HG03460 (cell line): Measurements from ENCODE around the gene LSAMP.

Experiments
- ATAC-seq: cut with Tn5 transposase; IDR thresholded peaks from one replicate; pipeline ENCODE4 v1.9.1; 2021; ENCODE audit not compliant: unreplicated experiment

LSAMP gene

GRCh38 chr3:116432795-116433194 is 12.5 kb downstream of the LSAMP start:
- no peak for ATAC-seq

- ATAC-seq: no peak
Measured at GRCh38 chr3:116429479-116430269, 15.6 kb downstream of the LSAMP start.

- no peak for ATAC-seq
Measured at GRCh38 chr3:116426036-116426435, 19.3 kb downstream of the LSAMP start.

- ATAC-seq: no peak
Measured at GRCh38 chr3:116425126-116425525, 20.2 kb downstream of the LSAMP start.

GRCh38 chr3:116423945-116424344 is 21.3 kb downstream of the LSAMP start:
- no peak for ATAC-seq

GRCh38 chr3:116423374-116423773 is 21.9 kb downstream of the LSAMP start:
- ATAC-seq: no peak

GRCh38 chr3:116417151-116417550 is 28.1 kb downstream of the LSAMP start:
- ATAC-seq: no peak

- no peak for ATAC-seq
Measured at GRCh38 chr3:116413319-116413718, 32.0 kb downstream of the LSAMP start.

- ATAC-seq: no peak
Measured at GRCh38 chr3:116408473-116408872, 36.8 kb downstream of the LSAMP start.

- no peak for ATAC-seq
Measured at GRCh38 chr3:116405231-116405630, 40.1 kb downstream of the LSAMP start.

- no peak for ATAC-seq
Measured at GRCh38 chr3:116399701-116400226, 45.5 kb downstream of the LSAMP start.

GRCh38 chr3:116394365-116394764 is 50.9 kb downstream of the LSAMP start:
- ATAC-seq: no peak

GRCh38 chr3:116393199-116393598 is 52.1 kb downstream of the LSAMP start:
- ATAC-seq: no peak

GRCh38 chr3:116392291-116392690 is 53.0 kb downstream of the LSAMP start:
- ATAC-seq: no peak

- ATAC-seq: no peak
Measured at GRCh38 chr3:116391296-116392201, 53.7 kb downstream of the LSAMP start.

- no peak for ATAC-seq
Measured at GRCh38 chr3:116390318-116390717, 55.0 kb downstream of the LSAMP start.

GRCh38 chr3:116388867-116389385 is 56.4 kb downstream of the LSAMP start:
- no peak for ATAC-seq

GRCh38 chr3:116386168-116386567 is 59.1 kb downstream of the LSAMP start:
- ATAC-seq: no peak

GRCh38 chr3:116384717-116385116 is 60.6 kb downstream of the LSAMP start:
- no peak for ATAC-seq

- no peak for ATAC-seq
Measured at GRCh38 chr3:116378077-116378476, 67.2 kb downstream of the LSAMP start.

- no peak for ATAC-seq
Measured at GRCh38 chr3:116374901-116375300, 70.4 kb downstream of the LSAMP start.
